ENCODE data around the gene BRPF3. TPM values are rescaled to one million over a fixed set of nuclear protein-coding genes. Genes with fewer than 3 reads are reported as not detected.

BRPF3 gene
- total and polyA plus RNA-seq, 9 of the 15 experiments (the other 6 are each of a cell fraction or from before 2014, with no cell fraction given) = 2.2 to 19.3 (median 8.0) TPM

- intact Hi-C loops (cut with micrococcal nuclease) = no loop called here
- WGBS (ENCODE audit: insufficient coverage, low coverage, missing lambda C conversion rate) = 5% methylated on average over 5 of the region's 5 CpGs
These were observed 76.5 kb downstream of the BRPF3 start for GRCh38 chr6:36273067-36273466.

More at GRCh38 chr6:36273067-36273466, 76.5 kb downstream of the BRPF3 start:
- FAIRE-seq (no peak), DNase-seq (ENCODE audit: extremely low read depth in 1 of 4, low spot score in 3 of 4) (no peak), ATAC-seq (no peak)
- CTCF ChIA-PET (ENCODE audit: low intra/inter-chr PET ratio) = no interaction called here
- H3K9me3 ChIP-seq (replicated peaks; ENCODE audit: control insufficient read depth, insufficient read depth, low read depth, low read length) = no peaks in the 10 kb centered on the region
- no peaks in the 10 kb centered on the region for H3K36me3 ChIP-seq (ENCODE audit: control insufficient read depth, insufficient read depth, low read length)
- peaks cover 69 to 90% of the 10 kb centered on the region in 2 experiments for H3K27me3 ChIP-seq (ENCODE audit: control insufficient read depth in 2 of 2, insufficient read depth in 2 of 2, low read length in 2 of 2)
- no peaks in the 10 kb centered on the region for H3K79me2 ChIP-seq (ENCODE audit: control insufficient read depth, insufficient read depth, low read length)
- no peak overlapping the region for H3K4me2 ChIP-seq (ENCODE audit: insufficient read depth, low read length)
- POLR2A ChIA-PET = interaction anchor here (0.6 kb wide), 1 partner anchor 219 kb away, joined by 3 read pairs; no protein-coding TSS in a partner anchor
- H2AFZ ChIP-seq (ENCODE audit: low read depth, low read length) = no peak overlapping the region
- no peak overlapping the region for H3K27ac ChIP-seq (ENCODE audit: extremely low read depth, low read depth, low read length)
- no peak overlapping the region for H3K9ac ChIP-seq (ENCODE audit: insufficient read depth in 1 of 2, low read depth in 2 of 2, low read length in 2 of 2)
- H4K20me1 ChIP-seq (replicated peaks; ENCODE audit: control insufficient read depth, insufficient read depth, low read length) = 0 out of 2 replicates have a peak, but pooled peaks cover 5% of the 10 kb centered on the region
- H3K4me1 ChIP-seq (replicated peaks in 1 of 2; ENCODE audit: control insufficient read depth in 2 of 2, insufficient read depth in 2 of 2, low read length in 2 of 2) = peaks cover 6 to 19% of the 10 kb centered on the region in 2 experiments; a peak in 4 of 5 replicates
- in situ Hi-C loops (cut with MboI) = no loop called here
- no peak for TF ChIP-seq PBX2 (CRISPR knock-in tag; IDR thresholded peaks at IDR 0.05; ENCODE audit: low read depth)
- TF ChIP-seq PBX2 (tag; conservative IDR thresholded peaks at IDR 0.05; ENCODE audit: low read depth) = no peak
- TF ChIP-seq ZNF584 (CRISPR knock-in tag; IDR thresholded peaks at IDR 0.05; ENCODE audit: low read depth) = no peak
- no peak for TF ChIP-seq CEBPB (tag; IDR thresholded peaks at IDR 0.05)
- no peak for TF ChIP-seq MCM7 (IDR thresholded peaks at IDR 0.05)
- TF ChIP-seq BRCA1 (IDR thresholded peaks at IDR 0.05) = no peak
- no peak for TF ChIP-seq BRCA1 (CRISPR knock-in tag; IDR thresholded peaks at IDR 0.05)
- TF ChIP-seq ZNF274 (IDR thresholded peaks at IDR 0.05; ENCODE audit: borderline replicate concordance, low read depth, low read length) = no peak
- TF ChIP-seq HES1 (IDR thresholded peaks at IDR 0.05; ENCODE audit: low read depth) = no peak
- TF ChIP-seq NFIC (IDR thresholded peaks at IDR 0.05) = no peak
- no peak for TF ChIP-seq EP300 (IDR thresholded peaks at IDR 0.05; ENCODE audit: low read length)
- no peak for TF ChIP-seq MED1 (CRISPR knock-in tag; IDR thresholded peaks at IDR 0.05; ENCODE audit: borderline replicate concordance)
- no peak for TF ChIP-seq KDM1A (IDR thresholded peaks at IDR 0.05)
- TF ChIP-seq ZNF134 (CRISPR knock-in tag; conservative IDR thresholded peaks at IDR 0.05) = no peak
- TF ChIP-seq ESRRA (IDR thresholded peaks at IDR 0.05; ENCODE audit: borderline replicate concordance, low read depth) = no peak
- no peaks in the 10 kb centered on the region for H3K9me1 ChIP-seq (ENCODE audit: control insufficient read depth, insufficient read depth, low read length)
- BruUV-seq (replicated peaks) = no TSS peak
- H3K4me3 ChIP-seq = no peak overlapping the region
